Right ventricle myocardium inferior (tissue), 1 donor: Measurements from ENCODE around the gene SLC51B. TPM values are rescaled to one million over a fixed set of nuclear protein-coding genes. Genes with fewer than 3 reads are reported as not detected.
A peak's percentile ranks its signal among the peaks of the same experiment; 100 is the strongest.
"Not testable (repeated sequence)": the region's sequence is repeated elsewhere in the genome, so short reads cannot be mapped to it uniquely, and the experiment has no call there.

Experiments
- ATAC-seq: fragments of 200-7000 bp; cut with Tn5 transposase; one replicate; pipeline ENCODE4 v1.9.1; 2020; ENCODE audit warnings: mild to moderate bottlenecking, moderate library complexity
- DNase-seq: peaks from one replicate; pipeline ENCODE4 v3.0.0; 2021; ENCODE audit errors: missing footprints
- intact Hi-C: fragments of 100-400 bp; cut with DNase I; formaldehyde crosslinking; loops from one replicate; pipeline ENCODE4 v1.11.0; 2022
- total RNA-seq: library from RNA; stranded (reverse); fragmentation: NEBNext Ultra II Directional; extraction: Animal tissue kit (Norgen Biotek cat#: 25700); gene quantifications from one replicate; pipeline ENCODE4 v1.2.1, GENCODE V29; 2021
- donor health status: DM: no; HTN: yes; CAD: no; lungs with severe emphysema.

SLC51B gene
- total RNA-seq, 1 donor from 2014 or later = not detected

GRCh38 chr15:65059931-65060596 lies 14.9 kb downstream of the SLC51B start:
- DNase-seq = no peak
- ATAC-seq = peak; percentile 53
- intact Hi-C loops = no loop called here

GRCh38 chr15:65060641-65061397 lies 15.6 kb downstream of the SLC51B start:
- intact Hi-C loops = no loop called here
- DNase-seq = no peak
- peak; percentile 34 for ATAC-seq

- ATAC-seq = no peak
- DNase-seq = no peak
- intact Hi-C loops = no loop called here
Measured at GRCh38 chr15:65062061-65062460, 16.9 kb downstream of the SLC51B start.

GRCh38 chr15:65062726-65063125 lies 17.5 kb downstream of the SLC51B start:
- ATAC-seq (no peak), DNase-seq (no peak)
- intact Hi-C loops = no loop called here

GRCh38 chr15:65066001-65066634 lies 20.9 kb downstream of the SLC51B start:
- no peak for ATAC-seq
- intact Hi-C loops = no loop called here
- DNase-seq = no peak

DNA sequence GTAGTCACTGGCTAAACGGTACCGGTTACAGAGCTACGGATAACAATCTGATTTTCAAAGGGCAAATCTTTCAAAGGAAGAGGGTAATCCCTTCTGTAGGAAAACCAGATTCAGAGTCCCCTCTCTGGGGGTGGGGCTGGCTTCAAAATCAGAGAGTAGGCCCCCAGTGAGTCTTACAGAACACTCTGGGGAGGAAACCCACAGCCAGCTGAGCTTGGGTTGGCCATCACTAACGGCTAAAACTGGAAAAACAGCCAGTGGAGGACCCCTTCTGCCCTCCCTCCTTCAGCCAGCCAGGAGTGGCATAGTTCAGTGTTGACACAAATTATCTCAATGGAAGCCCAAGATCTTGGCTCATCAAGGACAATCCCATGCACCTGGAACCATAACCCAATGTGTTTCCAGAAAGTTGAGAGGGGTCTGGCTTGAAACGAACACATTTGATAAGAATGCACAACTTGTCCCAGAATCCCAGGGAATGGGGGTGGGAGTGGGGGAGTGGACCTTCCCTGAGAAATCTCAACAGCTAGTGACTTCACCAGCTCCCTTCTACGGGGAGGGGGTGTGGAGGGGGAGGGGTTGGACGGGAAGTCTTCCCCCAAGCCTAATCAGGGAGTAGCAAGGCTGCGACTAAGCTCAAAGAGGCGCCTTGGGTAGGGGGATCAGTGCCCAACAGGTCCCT lies 21.6 kb downstream of the SLC51B start:
- DNase-seq (no peak), ATAC-seq (no peak)

DNA sequence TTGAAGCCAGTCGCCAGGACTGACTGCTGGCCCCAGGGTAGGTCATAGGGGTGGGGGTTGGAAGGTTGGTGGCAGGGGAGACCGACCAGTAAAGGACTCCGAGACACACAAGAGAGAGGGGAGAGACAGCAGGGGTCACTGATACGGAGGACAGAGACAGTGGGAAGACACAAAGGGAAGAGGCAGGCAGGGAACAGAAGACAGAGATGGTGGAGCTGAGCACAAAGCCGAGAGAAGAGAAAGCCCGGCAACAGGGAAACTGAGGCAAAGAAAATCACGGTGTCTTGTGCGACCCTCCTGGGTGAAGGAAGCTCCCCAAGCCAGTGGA lies 22.1 kb downstream of the SLC51B start:
- ATAC-seq (no peak), DNase-seq (no peak)
- intact Hi-C loops = no loop called here

More for the DNA sequence above, 21.6 kb downstream of the SLC51B start:
- intact Hi-C loops = no loop called here

GRCh38 chr15:65067645-65068402 lies 22.6 kb downstream of the SLC51B start, which contains the start of gene RASL12:
TSS of gene RASL12 (minus strand) at chr15:65067991. CDS start at chr15:65067835, 156 bp downstream.
- intact Hi-C loops = no loop called here
- ATAC-seq (peak; percentile 16), DNase-seq (no peak)

- intact Hi-C loops = no loop called here
- no peak for DNase-seq
Measured at GRCh38 chr15:65068403-65068788, 23.2 kb downstream of the SLC51B start.

GRCh38 chr15:65069179-65069578 lies 24.0 kb downstream of the SLC51B start:
- intact Hi-C loops = no loop called here
- DNase-seq (no peak), ATAC-seq (peak; percentile 71)

More at GRCh38 chr15:65068403-65068788, 23.2 kb downstream of the SLC51B start:
- no peak for ATAC-seq

- DNase-seq (peak; percentile 64), ATAC-seq (peak; percentile 2)
- intact Hi-C loops = no loop called here
Measured at GRCh38 chr15:65069779-65070546, 24.8 kb downstream of the SLC51B start.

GRCh38 chr15:65071381-65071811 lies 26.2 kb downstream of the SLC51B start:
- ATAC-seq = peak; percentile 74
- peak; percentile 65 for DNase-seq
- intact Hi-C loops = no loop called here

GRCh38 chr15:65072027-65072426 lies 26.8 kb downstream of the SLC51B start:
- intact Hi-C loops = no loop called here
- ATAC-seq = peak; percentile 24
- DNase-seq = peak; percentile 53

GRCh38 chr15:65072617-65073016 lies 27.4 kb downstream of the SLC51B start:
- ATAC-seq = no peak
- intact Hi-C loops = no loop called here
- DNase-seq = no peak

DNA sequence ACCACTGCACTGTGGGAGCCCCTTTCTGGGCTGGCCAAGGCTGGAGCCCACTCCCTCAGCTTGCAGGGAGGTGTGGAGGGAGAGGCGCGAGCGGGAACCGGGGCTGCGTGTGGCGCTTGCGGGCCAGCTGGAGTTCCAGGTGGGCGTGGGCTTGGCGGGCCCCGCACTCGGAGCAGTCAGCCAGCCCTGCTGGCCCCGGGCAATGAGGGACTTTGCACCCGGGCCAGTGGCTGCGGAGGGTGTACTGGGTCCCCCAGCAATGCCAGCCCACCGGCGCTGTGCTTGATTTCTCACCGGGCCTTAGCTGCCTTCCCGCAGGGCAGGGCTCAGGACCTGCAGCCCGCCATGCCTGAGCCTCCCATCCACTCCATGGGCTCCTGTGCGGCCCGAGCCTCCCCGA lies 29.8 kb downstream of the SLC51B start:
- DNase-seq, intact Hi-C loops, ATAC-seq: not testable (repeated sequence)

- DNase-seq = peak; percentile 26
- intact Hi-C loops, ATAC-seq: not testable (repeated sequence)
Measured at GRCh38 chr15:65075607-65076395, 30.6 kb downstream of the SLC51B start.
